Purkinje cell (primary cell): ENCODE measurements around the gene TRIM36. TPM values are rescaled to one million over a fixed set of nuclear protein-coding genes. Genes with fewer than 3 reads are reported as not detected.

Experiments
- polyA plus RNA-seq: library from polyadenylated mRNA; unstranded; fragments of >200 nt; fragmentation: Nextera tagmentation; gene quantifications from 2 replicates; pipeline ENCODE4 v1.2.1, GENCODE V29; 2014

TRIM36 gene, protein sequence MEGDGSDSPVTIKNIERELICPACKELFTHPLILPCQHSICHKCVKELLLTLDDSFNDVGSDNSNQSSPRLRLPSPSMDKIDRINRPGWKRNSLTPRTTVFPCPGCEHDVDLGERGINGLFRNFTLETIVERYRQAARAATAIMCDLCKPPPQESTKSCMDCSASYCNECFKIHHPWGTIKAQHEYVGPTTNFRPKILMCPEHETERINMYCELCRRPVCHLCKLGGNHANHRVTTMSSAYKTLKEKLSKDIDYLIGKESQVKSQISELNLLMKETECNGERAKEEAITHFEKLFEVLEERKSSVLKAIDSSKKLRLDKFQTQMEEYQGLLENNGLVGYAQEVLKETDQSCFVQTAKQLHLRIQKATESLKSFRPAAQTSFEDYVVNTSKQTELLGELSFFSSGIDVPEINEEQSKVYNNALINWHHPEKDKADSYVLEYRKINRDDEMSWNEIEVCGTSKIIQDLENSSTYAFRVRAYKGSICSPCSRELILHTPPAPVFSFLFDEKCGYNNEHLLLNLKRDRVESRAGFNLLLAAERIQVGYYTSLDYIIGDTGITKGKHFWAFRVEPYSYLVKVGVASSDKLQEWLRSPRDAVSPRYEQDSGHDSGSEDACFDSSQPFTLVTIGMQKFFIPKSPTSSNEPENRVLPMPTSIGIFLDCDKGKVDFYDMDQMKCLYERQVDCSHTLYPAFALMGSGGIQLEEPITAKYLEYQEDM
- polyA plus RNA-seq, result 35.8 and 42.3 TPM in 2 replicates

DNA sequence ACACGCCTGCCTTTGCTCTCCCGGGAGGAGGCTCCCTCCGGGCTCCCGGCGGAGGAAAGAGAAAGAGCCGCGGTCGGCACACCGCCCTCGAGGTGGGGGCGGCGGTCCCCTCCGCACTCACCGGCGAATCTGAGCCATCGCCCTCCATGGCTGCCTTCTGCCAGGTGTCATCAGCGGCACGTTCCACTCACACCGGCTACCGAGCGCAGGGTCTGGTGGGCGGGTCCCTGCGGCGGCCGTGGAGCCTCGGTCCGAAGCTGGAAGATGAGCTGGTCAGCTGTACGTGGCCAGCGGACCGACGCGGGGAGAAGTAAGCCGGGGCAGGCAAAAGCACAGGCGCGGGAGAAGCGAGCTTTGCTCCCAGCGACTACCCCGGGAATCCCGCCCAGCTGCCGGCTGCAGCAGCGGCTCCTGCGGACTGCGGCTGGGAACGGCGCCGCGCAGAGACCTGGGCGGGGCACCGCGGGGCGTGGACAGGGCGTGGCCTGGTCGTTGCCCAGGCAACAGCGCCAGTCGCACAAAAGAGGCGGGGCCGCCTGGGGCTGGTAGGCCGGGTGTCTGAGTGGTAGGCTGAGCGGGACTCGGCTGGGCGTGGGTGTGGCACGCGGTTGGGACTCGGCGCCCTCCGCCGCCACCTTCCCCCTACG lies at the start of gene TRIM36:
Gene TRIM36 (minus strand): TSS at position 422 of the 647 bp plus-strand sequence. CDS start 274 bp downstream, at position 148.

Other genes starting within 250 kb of the TRIM36 start
- 8.6 and 10.2 TPM in 2 replicates for gene PGGT1B, start 93.0 kb upstream of the TRIM36 start, polyA plus RNA-seq
- 9.8 and 11.7 TPM in 2 replicates for gene CCDC112, start 126.7 kb upstream of the TRIM36 start, polyA plus RNA-seq